Tibial nerve (tissue), 3 donors: ENCODE results near the gene FOXP4.

Experiments used
- POLR2A ChIP-seq, 2 donors: fragments of 450-650 bp; IDR thresholded peaks; one replicate each; pipeline ENCODE4 v1.6.1; 2017; ENCODE audit warnings: antibody characterized with exemption in 2 of 2, mild to moderate bottlenecking in 2 of 2, moderate library complexity in 2 of 2
- TF ChIP-seq, protein P1 (sequence below), 5 experiments: fragments of 200-600 bp in 3 of 5; fragments of 450-650 bp in 2 of 5; sonication (generic) in 3 of 5; IDR thresholded peaks; one replicate each; pipeline ENCODE4 v1.5.1; 2016 to 2019; ENCODE audit warnings: antibody characterized with exemption in 5 of 5, mild to moderate bottlenecking in 3 of 5, moderate library complexity in 2 of 5

DNA sequence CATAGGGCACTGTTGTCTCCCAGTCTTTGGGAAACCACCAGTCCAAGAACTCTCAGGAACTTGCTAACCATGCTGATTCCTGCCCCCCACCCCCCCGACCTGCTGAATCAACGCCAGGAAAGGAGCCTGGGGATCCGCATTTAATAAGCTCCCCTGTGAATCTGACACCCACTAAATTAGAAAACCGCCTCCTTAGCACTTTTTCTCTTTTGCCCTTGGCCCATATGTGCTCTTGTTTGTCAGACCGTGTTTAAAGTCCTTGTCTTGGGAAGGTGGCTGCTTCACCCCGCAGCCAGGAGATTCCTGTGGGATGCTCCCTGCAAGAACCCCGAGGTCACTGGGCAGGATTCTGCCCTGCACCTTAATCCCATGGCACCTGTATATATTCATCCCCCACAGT lies 15.7 kb upstream of the FOXP4 start:
- TF ChIP-seq, protein P1, sequence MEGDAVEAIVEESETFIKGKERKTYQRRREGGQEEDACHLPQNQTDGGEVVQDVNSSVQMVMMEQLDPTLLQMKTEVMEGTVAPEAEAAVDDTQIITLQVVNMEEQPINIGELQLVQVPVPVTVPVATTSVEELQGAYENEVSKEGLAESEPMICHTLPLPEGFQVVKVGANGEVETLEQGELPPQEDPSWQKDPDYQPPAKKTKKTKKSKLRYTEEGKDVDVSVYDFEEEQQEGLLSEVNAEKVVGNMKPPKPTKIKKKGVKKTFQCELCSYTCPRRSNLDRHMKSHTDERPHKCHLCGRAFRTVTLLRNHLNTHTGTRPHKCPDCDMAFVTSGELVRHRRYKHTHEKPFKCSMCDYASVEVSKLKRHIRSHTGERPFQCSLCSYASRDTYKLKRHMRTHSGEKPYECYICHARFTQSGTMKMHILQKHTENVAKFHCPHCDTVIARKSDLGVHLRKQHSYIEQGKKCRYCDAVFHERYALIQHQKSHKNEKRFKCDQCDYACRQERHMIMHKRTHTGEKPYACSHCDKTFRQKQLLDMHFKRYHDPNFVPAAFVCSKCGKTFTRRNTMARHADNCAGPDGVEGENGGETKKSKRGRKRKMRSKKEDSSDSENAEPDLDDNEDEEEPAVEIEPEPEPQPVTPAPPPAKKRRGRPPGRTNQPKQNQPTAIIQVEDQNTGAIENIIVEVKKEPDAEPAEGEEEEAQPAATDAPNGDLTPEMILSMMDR (IDR thresholded peaks at IDR 0.05): no peak
- TF ChIP-seq POLR2A (IDR thresholded peaks at IDR 0.05): no peak
